HUES64 (cell line): ENCODE data around the gene ZNF407.
"Not testable (repeated sequence)": the region's sequence is repeated elsewhere in the genome, so short reads cannot be mapped to it uniquely, and the experiment has no call there.

Source experiments
- H3K27ac ChIP-seq: 2 replicates; pipeline ENCODE4 v1.7.0; 2013; ENCODE audit warnings: low read depth, low read length, inconsistent platforms
- H3K27me3 ChIP-seq: 2 replicates; pipeline ENCODE4 v1.6.1; 2013; ENCODE audit warnings: mild to moderate bottlenecking, low read length; ENCODE audit not compliant: insufficient read depth
- H3K36me3 ChIP-seq: 2 replicates; pipeline ENCODE4 v1.6.1; 2013; ENCODE audit warnings: mild to moderate bottlenecking, low read length; ENCODE audit not compliant: insufficient read depth
- H3K4me1 ChIP-seq: 2 replicates; pipeline ENCODE4 v1.6.1; 2013; ENCODE audit warnings: mild to moderate bottlenecking, low read length, moderate library complexity; ENCODE audit not compliant: insufficient read depth
- H3K4me3 ChIP-seq: 2 replicates; pipeline ENCODE4 v1.5.1; 2013; ENCODE audit warnings: mild to moderate bottlenecking, low read length, moderate library complexity
- H3K9ac ChIP-seq: 2 replicates; pipeline ENCODE4 v1.6.1; 2013; ENCODE audit warnings: mild to moderate bottlenecking, low read depth, low read length
- H3K9me3 ChIP-seq: 2 replicates; pipeline ENCODE4 v1.6.1; 2013; ENCODE audit warnings: low read depth, low read length; ENCODE audit not compliant: insufficient read depth
- WGBS: fragments of 150-250, 120-280 bp; methylation state at CpG from one replicate; pipeline ENCODE4 v1.1.7; 2013; ENCODE audit warnings: missing lambda C conversion rate; 5-methylcytosine and 5-hydroxymethylcytosine counted together

The ZNF407 gene

DNA sequence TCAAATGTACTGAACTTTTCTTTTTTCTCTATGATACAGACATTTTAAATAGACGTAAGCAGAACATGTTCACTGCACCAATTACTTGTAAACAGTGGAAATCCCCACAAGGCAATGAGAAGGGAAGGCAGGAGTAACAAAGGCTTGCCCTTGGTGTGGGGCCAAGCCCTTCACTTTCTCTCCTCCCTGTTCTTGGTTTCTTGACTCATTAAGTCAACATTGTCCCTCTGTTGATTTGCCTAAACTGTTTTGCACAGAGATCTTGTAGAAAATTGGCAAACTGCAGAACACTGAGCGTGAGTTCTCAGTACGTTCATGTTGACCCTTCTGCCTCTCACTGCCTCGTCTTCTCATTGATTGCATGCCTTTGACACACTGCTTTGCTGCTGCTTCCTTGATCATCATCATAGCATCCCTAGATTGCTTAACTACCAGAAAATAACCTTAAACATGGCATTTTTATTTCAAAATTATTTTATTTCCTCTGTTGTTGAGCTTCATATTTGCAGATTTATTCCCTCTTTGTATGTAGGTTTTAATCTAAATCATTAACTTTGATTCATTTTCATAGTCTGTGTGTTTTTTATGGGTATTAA is 353.6 kb downstream of the ZNF407 start:
- no peaks in the 10 kb centered on the region for H3K36me3 ChIP-seq
- no peaks in the 10 kb centered on the region for H3K9me3 ChIP-seq
- peaks cover 50% of the 10 kb centered on the region for H3K4me1 ChIP-seq
- H3K27ac ChIP-seq = no peak overlapping the region
- no peaks in the 10 kb centered on the region for H3K27me3 ChIP-seq
- WGBS = 84% methylated on average over 4 of the region's 4 CpGs
- no peak overlapping the region for H3K9ac ChIP-seq
- H3K4me3 ChIP-seq = no peak overlapping the region

DNA sequence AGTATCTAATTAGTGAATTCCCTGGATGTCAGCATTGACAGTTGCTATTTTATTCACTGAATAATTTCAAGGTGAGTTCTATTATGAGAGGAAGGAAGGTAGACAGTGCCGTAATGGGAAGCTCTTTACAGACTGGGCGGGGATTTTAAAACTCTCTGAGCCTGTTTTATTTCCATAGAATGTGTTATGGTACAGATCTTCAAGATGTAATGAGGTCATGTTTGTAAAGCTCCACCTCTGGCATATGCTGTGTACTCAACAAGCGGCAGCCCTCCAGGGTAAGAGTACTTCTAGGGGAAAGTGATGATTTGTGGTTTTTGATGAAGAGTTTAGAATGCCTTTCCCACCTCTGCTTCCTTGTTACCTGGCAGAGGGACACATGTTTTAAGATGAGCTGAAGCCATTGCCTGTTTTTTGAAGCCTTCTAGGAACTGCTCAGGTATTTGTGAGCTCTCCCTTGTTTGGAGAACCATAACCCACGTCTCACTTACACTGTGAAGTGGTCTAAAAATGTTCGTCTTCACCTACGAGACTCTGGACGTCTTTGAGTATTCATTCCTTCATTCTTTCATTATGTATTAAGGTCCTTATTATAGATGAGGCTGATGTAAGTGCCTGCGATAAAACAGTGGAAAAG is 360.0 kb downstream of the ZNF407 start:
- Histone ChIP-seq H3K36me3 (no peaks in the 10 kb centered on the region), H3K4me1 (peaks cover 2% of the 10 kb centered on the region; the same call in 1 of the 2 replicates), H3K27me3 (no peaks in the 10 kb centered on the region), H3K4me3 (no peak overlapping the region), H3K27ac (no peak overlapping the region), H3K9ac (no peak overlapping the region), H3K9me3 (no peaks in the 10 kb centered on the region)
- WGBS = 96% methylated on average over 8 of the region's 8 CpGs

DNA sequence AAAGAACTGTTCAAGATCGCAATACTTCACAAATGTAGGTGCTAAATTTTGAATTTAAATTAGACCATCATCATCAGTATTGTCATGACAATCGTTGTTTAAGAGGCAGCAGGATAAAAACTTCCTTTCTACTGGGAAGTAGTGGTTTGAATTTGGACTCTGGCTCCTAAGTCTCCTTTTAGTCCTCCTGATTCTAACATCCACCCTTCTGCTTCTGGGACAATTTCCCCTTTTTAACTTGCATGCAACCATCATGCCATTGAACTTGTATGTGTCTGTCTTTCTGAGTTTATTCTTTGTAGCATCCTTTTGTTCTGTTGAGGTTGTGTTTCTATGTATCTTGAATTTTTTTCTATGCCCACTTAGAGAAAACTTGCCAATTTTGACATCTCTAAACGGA is 361.5 kb downstream of the ZNF407 start:
- no peaks in the 10 kb centered on the region for H3K27me3 ChIP-seq
- no peak overlapping the region for H3K9ac ChIP-seq
- no peak overlapping the region for H3K27ac ChIP-seq
- 97% methylated on average over 1 of the region's 3 CpGs for WGBS
- H3K4me1 ChIP-seq = peaks cover 6% of the 10 kb centered on the region; the same call in 1 of the 2 replicates
- no peak overlapping the region for H3K4me3 ChIP-seq
- H3K9me3 ChIP-seq = no peaks in the 10 kb centered on the region
- H3K36me3 ChIP-seq = no peaks in the 10 kb centered on the region

DNA sequence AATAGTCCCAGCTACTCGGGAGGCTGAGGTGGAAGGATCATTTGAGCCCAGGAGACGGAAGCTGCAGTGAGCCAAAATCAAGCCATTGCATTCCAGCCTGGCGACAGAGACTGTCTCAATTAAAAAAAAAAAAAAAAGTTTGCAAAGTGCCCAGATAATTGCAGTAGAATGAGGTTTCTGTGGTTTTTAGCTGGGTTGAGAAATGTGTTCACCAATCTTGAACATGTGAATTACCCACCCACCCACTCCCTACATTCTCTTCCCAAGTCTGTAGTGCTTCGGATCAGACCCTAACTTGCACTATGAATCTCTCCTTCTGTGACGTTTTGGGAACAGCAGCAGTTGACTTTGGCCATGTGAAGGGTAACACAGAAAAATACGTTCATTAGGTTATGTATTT is 363.9 kb downstream of the ZNF407 start:
- Histone ChIP-seq H3K27me3 (no peaks in the 10 kb centered on the region), H3K27ac (no peak overlapping the region), H3K9me3 (no peaks in the 10 kb centered on the region), H3K4me1 (peaks cover 6% of the 10 kb centered on the region; the same call in 1 of the 2 replicates), H3K4me3 (no peak overlapping the region), H3K36me3 (no peaks in the 10 kb centered on the region), H3K9ac (no peak overlapping the region)
- 96% methylated on average over 6 of the region's 6 CpGs for WGBS

DNA sequence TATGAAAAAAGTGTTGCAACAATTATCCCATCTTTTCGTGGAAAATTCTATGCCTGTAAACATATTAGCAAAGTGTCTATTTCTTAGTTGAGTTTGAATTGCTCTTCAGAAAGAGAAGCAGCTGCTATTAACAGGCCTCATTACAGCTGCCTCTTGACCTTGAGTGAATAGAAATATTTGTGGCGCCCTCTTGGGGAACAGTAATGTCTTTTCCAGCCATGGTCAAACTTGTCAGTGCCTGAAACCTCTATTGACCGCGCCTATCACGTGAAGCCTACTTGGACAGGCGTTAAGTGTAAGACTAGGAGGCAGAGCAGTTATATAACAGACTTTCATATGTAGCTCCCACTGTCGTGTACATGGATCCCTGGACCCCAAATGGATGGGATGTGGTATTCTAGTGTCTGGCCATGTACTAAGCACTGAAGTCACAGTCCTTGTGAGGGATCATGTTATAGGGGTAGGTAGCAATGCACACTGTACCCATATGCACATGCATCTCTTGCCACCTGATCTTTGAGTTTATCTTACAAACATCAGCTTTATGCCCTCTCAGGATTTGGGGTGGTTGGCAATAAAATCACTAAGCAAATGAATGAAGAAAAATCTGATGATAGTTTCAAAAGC is 366.3 kb downstream of the ZNF407 start:
- H3K27ac ChIP-seq = no peak overlapping the region
- peaks cover 6% of the 10 kb centered on the region; the same call in 1 of the 2 replicates for H3K4me1 ChIP-seq
- no peak overlapping the region for H3K9ac ChIP-seq
- 44% methylated on average over 6 of the region's 7 CpGs for WGBS
- H3K36me3 ChIP-seq = no peaks in the 10 kb centered on the region
- no peaks in the 10 kb centered on the region for H3K9me3 ChIP-seq
- no peak overlapping the region for H3K4me3 ChIP-seq
- no peaks in the 10 kb centered on the region for H3K27me3 ChIP-seq

DNA sequence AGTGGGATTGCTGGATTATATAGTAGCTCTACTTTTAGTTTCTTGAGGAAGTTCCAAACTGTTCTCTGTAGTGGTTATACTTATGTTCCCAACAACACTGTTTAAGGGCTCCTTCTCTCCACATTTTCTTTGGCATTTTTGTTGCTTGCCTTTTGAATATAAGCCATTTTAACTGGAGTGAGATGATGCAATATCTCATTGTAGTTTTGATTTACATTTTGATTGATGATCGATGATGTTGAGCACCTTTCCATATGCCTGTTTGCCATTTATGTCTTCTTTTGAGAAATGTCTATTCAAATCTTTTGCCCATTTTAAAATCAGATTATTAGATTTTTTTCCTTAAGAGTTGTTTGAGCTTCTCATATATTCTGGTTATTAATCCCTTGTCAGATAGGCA is 368.0 kb downstream of the ZNF407 start:
- peaks cover 6% of the 10 kb centered on the region; the same call in 1 of the 2 replicates for H3K4me1 ChIP-seq
- H3K4me3 ChIP-seq = no peak overlapping the region
- no peaks in the 10 kb centered on the region for H3K9me3 ChIP-seq
- no peak overlapping the region for H3K27ac ChIP-seq
- H3K9ac ChIP-seq = no peak overlapping the region
- WGBS = 100% methylated on average over 1 of the region's 1 CpG
- no peaks in the 10 kb centered on the region for H3K36me3 ChIP-seq
- no peaks in the 10 kb centered on the region for H3K27me3 ChIP-seq

DNA sequence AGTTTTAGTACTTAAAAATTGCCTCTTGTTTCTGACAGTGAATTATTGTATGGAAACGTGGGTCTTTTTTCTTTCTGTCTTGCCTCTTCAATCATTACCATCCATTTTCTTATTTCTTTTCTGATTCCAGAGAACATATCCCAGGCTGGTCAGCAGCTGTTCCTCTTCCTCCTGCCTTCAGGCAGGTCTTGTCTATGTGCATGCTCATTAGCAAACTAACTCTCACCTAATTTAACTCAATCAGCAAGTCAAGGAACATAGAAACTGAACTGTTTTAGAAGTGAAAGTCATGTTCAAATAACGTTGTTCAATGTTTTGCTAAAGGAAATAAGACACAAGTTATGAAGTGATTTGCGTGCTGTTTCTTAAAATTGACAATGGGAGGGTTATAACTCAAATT is 369.8 kb downstream of the ZNF407 start:
- Histone ChIP-seq H3K9me3 (no peaks in the 10 kb centered on the region), H3K27me3 (no peaks in the 10 kb centered on the region), H3K27ac (no peak overlapping the region), H3K9ac (no peak overlapping the region), H3K36me3 (no peaks in the 10 kb centered on the region), H3K4me3 (no peak overlapping the region), H3K4me1 (peaks cover 6% of the 10 kb centered on the region; the same call in 1 of the 2 replicates)
- WGBS = 92% methylated on average over 3 of the region's 3 CpGs

DNA sequence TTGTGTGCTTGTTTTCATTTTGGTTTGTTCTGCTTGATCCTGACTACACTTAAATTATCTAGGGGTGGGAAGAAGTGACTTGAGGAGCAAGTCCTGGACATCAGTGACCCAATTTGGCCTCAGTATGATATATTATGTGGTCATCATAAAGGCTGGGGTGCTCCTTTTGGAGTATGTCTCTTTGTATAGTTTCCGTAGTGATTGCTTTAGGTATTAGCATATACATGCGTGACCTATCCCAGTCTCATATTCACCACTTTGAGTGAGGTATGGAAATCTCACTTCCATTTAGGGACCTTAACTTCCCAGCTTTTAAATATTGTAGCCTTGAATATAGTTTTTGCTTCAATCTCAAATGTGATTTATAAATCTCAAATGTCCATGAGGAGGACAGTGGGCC is 370.3 kb downstream of the ZNF407 start:
- no peaks in the 10 kb centered on the region for H3K27me3 ChIP-seq
- H3K27ac ChIP-seq = no peak overlapping the region
- H3K4me3 ChIP-seq = no peak overlapping the region
- no peaks in the 10 kb centered on the region for H3K36me3 ChIP-seq
- H3K9ac ChIP-seq = no peak overlapping the region
- no peaks in the 10 kb centered on the region for H3K9me3 ChIP-seq
- WGBS = 100% methylated on average over 1 of the region's 2 CpGs
- H3K4me1 ChIP-seq = 0 out of 2 replicates have a peak, but pooled peaks cover under 1% of the 10 kb centered on the region

DNA sequence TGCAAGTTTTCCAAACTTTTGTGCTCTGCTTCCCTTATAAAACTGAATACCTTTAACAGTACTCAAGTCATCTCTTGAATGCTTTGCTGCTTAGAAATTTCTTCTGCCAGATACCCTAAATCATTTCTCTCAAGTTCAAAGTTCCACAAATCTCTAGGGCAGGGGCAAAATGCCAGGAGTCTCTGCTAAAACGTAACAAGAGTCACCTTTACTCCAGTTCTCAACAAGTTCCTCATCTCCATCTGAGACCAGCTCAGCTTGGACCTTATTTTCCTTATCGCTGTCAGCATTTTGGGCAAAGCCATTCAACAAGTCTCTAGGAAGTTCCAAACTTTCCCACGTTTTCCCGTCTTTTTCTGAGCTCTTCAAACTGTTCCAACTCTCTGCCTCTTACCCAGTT is 373.7 kb downstream of the ZNF407 start:
- WGBS = 92% methylated on average over 4 of the region's 4 CpGs
- not testable (repeated sequence) for H3K27ac ChIP-seq, H3K4me3 ChIP-seq, H3K9ac ChIP-seq, H3K4me1 ChIP-seq, H3K9me3 ChIP-seq, H3K27me3 ChIP-seq, H3K36me3 ChIP-seq

DNA sequence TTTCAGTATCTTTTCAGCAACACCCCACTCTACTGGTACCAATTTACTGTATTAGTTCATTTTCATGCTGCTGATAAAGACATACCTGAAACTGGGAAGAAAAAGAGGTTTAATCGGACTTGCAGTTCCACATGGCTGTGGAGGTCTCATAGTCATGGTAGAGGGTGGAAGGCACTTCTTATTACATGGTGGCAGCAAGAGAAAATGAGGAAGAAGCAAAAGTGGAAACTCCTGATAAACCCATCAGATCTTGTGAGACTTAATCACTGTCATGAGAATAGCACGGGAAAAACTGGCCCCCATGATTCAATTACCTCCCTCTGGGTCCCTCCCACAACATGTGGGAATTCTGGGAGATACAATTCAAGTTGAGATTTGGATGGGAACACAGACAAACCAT is 374.1 kb downstream of the ZNF407 start:
- not testable (repeated sequence) for H3K27me3 ChIP-seq, H3K9me3 ChIP-seq, H3K4me1 ChIP-seq, H3K36me3 ChIP-seq, H3K4me3 ChIP-seq, H3K27ac ChIP-seq, H3K9ac ChIP-seq
- 96% methylated on average over 2 of the region's 2 CpGs for WGBS

DNA sequence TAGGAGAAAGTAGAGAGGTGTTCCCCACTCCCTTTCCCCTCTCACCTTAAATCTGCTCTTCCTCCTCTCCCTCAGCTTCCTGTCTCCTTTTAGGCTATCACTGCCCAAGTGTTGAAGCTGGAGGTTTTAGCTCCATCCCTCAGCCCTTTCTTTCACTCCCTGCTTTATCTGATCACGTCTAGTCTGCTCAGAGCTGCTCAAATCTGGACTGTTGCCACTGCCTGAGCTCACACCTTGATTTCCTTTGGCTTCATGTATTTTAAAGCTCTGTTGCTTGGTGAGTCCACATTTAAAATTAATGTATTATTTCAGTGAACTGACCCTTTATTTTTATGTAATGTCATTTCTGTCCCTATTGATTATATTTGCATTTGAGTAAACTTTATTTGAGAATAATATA is 374.7 kb downstream of the ZNF407 start:
- Histone ChIP-seq H3K9me3 (no peaks in the 10 kb centered on the region), H3K27ac (no peak overlapping the region), H3K27me3 (no peaks in the 10 kb centered on the region), H3K4me1 (no peaks in the 10 kb centered on the region), H3K9ac (no peak overlapping the region), H3K4me3 (no peak overlapping the region), H3K36me3 (no peaks in the 10 kb centered on the region)
- WGBS = 88% methylated on average over 1 of the region's 1 CpG
